WTC11 (cell line): ENCODE measurements around the gene DZANK1. TPM values are rescaled to one million over a fixed set of nuclear protein-coding genes. Genes with fewer than 3 reads are reported as not detected.

ENCODE experiments used
- ATAC-seq: fragments of 200-7000 bp; cut with Tn5 transposase; 2 replicates; pipeline ENCODE4 v1.10.0; 2021; ENCODE audit warnings: mild to moderate bottlenecking, moderate library complexity
- CTCF ChIA-PET: fragments of 300-600 bp; sonication (Branson Sonifier 250); formaldehyde crosslinking; loops from one replicate; lab custom pipeline; 2021; ENCODE audit warnings: antibody characterized with exemption; lab: Charles Lee
- POLR2A ChIA-PET: fragments of 350-600 bp; sonication (Branson Sonifier 250); formaldehyde crosslinking; loops from one replicate; lab custom pipeline; 2021; ENCODE audit warnings: antibody characterized with exemption; lab: Charles Lee
- DNase-seq: peaks from one replicate; pipeline ENCODE4 v3.0.0; 2021; ENCODE audit warnings: low spot score
- H3K27ac Mint-ChIP-seq: 2 replicates; pipeline ENCODE4 v1.8.0; 2021; ENCODE audit warnings: mixed read lengths
- H3K27me3 Mint-ChIP-seq: 2 replicates; pipeline ENCODE4 v1.8.0; 2021; ENCODE audit warnings: low read depth, mild to moderate bottlenecking, moderate library complexity, mixed read lengths
- H3K36me3 Mint-ChIP-seq: 2 replicates; pipeline ENCODE4 v1.8.0; 2021; ENCODE audit warnings: mixed read lengths
- H3K4me1 Mint-ChIP-seq: 2 replicates; pipeline ENCODE4 v1.8.0; 2022; ENCODE audit warnings: mixed read lengths
- H3K4me3 Mint-ChIP-seq: 2 replicates; pipeline ENCODE4 v1.8.0; 2021; ENCODE audit warnings: mild to moderate bottlenecking, moderate library complexity, mixed read lengths
- H3K9me3 Mint-ChIP-seq: 2 replicates; pipeline ENCODE4 v1.8.0; 2021; ENCODE audit warnings: mixed read lengths
- ATF1 ChIP-seq: sonication (generic); formaldehyde crosslinking; IDR thresholded peaks from 2 replicates; pipeline ENCODE4 v1.8.1; 2023; ENCODE audit warnings: mild to moderate bottlenecking, moderate library complexity, missing genetic modification reagents
- CBFB ChIP-seq: sonication (generic); formaldehyde crosslinking; IDR thresholded peaks from 2 replicates; pipeline ENCODE4 v1.8.1; 2022; ENCODE audit warnings: mild to moderate bottlenecking, low read depth, missing genetic modification reagents
- HMGXB4 ChIP-seq: sonication (generic); formaldehyde crosslinking; IDR thresholded peaks from 2 replicates; pipeline ENCODE4 v1.8.1; 2023; ENCODE audit warnings: mild to moderate bottlenecking, moderate library complexity, missing genetic modification reagents
- JUN ChIP-seq: sonication (generic); formaldehyde crosslinking; IDR thresholded peaks from 2 replicates; pipeline ENCODE4 v1.8.0; 2023; ENCODE audit warnings: mild to moderate bottlenecking, missing genetic modification reagents
- KAT7 ChIP-seq: sonication (generic); formaldehyde crosslinking; IDR thresholded peaks from 2 replicates; pipeline ENCODE4 v1.8.1; 2023; ENCODE audit warnings: missing genetic modification reagents, mild to moderate bottlenecking, borderline replicate concordance
- MAX ChIP-seq: sonication (generic); formaldehyde crosslinking; IDR thresholded peaks from 2 replicates; pipeline ENCODE4 v1.8.0; 2022; ENCODE audit warnings: mild to moderate bottlenecking, missing genetic modification reagents
- MYBL2 ChIP-seq: sonication (generic); formaldehyde crosslinking; IDR thresholded peaks from 2 replicates; pipeline ENCODE4 v1.8.1; 2023; ENCODE audit warnings: mild to moderate bottlenecking, moderate library complexity, missing genetic modification reagents
- NR2C2 ChIP-seq: sonication (generic); formaldehyde crosslinking; IDR thresholded peaks from 2 replicates; pipeline ENCODE4 v1.8.0; 2022; ENCODE audit warnings: mild to moderate bottlenecking, missing genetic modification reagents
- NR3C1 ChIP-seq: sonication (generic); formaldehyde crosslinking; conservative IDR thresholded peaks from 2 replicates; pipeline ENCODE4 v1.8.1; 2023; ENCODE audit warnings: low read depth, mild to moderate bottlenecking, missing genetic modification reagents
- OVOL2 ChIP-seq: fragments of 250-450 bp; sonication (Bioruptor Pico); IDR thresholded peaks from 2 replicates; pipeline ENCODE4 v1.9.0; 2021; ENCODE audit warnings: mild to moderate bottlenecking, borderline replicate concordance
- PRRX2 ChIP-seq: fragments of 250-450 bp; sonication (Bioruptor Pico); IDR thresholded peaks from 2 replicates; pipeline ENCODE4 v1.8.0; 2021; ENCODE audit warnings: mild to moderate bottlenecking
- TEAD4 ChIP-seq: sonication (generic); formaldehyde crosslinking; IDR thresholded peaks from 2 replicates; pipeline ENCODE4 v1.8.0; 2022; ENCODE audit warnings: mild to moderate bottlenecking, missing genetic modification reagents
- ZNF138 ChIP-seq: sonication (generic); formaldehyde crosslinking; conservative IDR thresholded peaks from 2 replicates; pipeline ENCODE4 v1.8.1; 2022; ENCODE audit warnings: mild to moderate bottlenecking, moderate library complexity, missing genetic modification reagents
- ZNF396 ChIP-seq: fragments of 250-450 bp; sonication (Bioruptor Pico); IDR thresholded peaks from 2 replicates; pipeline ENCODE4 v1.8.0; 2021; ENCODE audit warnings: mild to moderate bottlenecking, moderate library complexity, borderline replicate concordance
- ZNF416 ChIP-seq: fragments of 250-450 bp; sonication (Bioruptor Pico); IDR thresholded peaks from 2 replicates; pipeline ENCODE4 v1.9.0; 2021; ENCODE audit warnings: mild to moderate bottlenecking, inconsistent platforms
- ZNF532 ChIP-seq: fragments of 250-450 bp; sonication (Bioruptor Pico); IDR thresholded peaks from 2 replicates; pipeline ENCODE4 v1.9.0; 2021; ENCODE audit warnings: mild to moderate bottlenecking, borderline replicate concordance
- total RNA-seq: library from RNA; stranded (reverse); gene quantifications from 3 replicates; pipeline ENCODE4 v1.2.3, GENCODE V29; 2021
- TF ChIP-seq, protein P1 (sequence below): sonication (generic); formaldehyde crosslinking; conservative IDR thresholded peaks from 2 replicates; pipeline ENCODE4 v1.8.1; 2023; ENCODE audit warnings: mild to moderate bottlenecking, low read depth, missing genetic modification reagents, moderate library complexity
- TF ChIP-seq, protein P2 (sequence below): sonication (generic); formaldehyde crosslinking; IDR thresholded peaks from 2 replicates; pipeline ENCODE4 v1.8.1; 2023; ENCODE audit warnings: mild to moderate bottlenecking, missing genetic modification reagents, moderate library complexity
- TF ChIP-seq, protein P3 (sequence below): sonication (generic); formaldehyde crosslinking; conservative IDR thresholded peaks from 2 replicates; pipeline ENCODE4 v1.8.1; 2022; ENCODE audit warnings: mild to moderate bottlenecking, missing genetic modification reagents
- TF ChIP-seq, protein P4 (sequence below): sonication (generic); formaldehyde crosslinking; IDR thresholded peaks from 2 replicates; pipeline ENCODE4 v1.8.1; 2022; ENCODE audit warnings: low read depth, missing genetic modification reagents, borderline replicate concordance

DZANK1 gene
- total RNA-seq, 1 experiment from 2014 or later = 6.1 TPM

DNA sequence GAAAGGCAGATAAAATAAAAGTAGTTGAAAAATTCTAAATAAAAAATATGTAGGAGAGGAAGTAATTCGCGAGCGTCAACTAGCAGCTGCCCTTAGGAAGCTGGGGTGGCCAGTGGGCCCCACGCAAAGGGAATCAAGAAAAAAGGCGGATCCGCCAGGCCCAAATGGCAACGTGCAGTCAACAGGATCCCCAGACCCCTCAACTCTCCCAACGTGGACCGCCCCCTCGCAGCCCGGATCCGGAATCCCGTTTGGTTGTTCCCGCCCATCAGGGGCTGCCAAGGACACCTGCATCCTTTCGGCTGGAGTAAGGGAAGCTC lies 296 bp downstream of the DZANK1 start:
- H3K4me3 Mint-ChIP-seq = peak overlapping the region; percentile 99
- ChIA-PET CTCF (interaction anchor here (0.8 to 1.1 kb wide), 5 partner anchors 25 to 86 kb away, joined by 3 to 5 read pairs (median 3); partner anchors contain the start of gene SEC23B), POLR2A (interaction anchor here (0.8 to 2.0 kb wide), 4 partner anchors 30 to 178 kb away, joined by 3 to 21 read pairs (median 5); partner anchors contain the start of genes RBBP9, SEC23B and ZNF133)
- peaks cover 12% of the 10 kb centered on the region for H3K4me1 Mint-ChIP-seq
- TF ChIP-seq, protein P1, sequence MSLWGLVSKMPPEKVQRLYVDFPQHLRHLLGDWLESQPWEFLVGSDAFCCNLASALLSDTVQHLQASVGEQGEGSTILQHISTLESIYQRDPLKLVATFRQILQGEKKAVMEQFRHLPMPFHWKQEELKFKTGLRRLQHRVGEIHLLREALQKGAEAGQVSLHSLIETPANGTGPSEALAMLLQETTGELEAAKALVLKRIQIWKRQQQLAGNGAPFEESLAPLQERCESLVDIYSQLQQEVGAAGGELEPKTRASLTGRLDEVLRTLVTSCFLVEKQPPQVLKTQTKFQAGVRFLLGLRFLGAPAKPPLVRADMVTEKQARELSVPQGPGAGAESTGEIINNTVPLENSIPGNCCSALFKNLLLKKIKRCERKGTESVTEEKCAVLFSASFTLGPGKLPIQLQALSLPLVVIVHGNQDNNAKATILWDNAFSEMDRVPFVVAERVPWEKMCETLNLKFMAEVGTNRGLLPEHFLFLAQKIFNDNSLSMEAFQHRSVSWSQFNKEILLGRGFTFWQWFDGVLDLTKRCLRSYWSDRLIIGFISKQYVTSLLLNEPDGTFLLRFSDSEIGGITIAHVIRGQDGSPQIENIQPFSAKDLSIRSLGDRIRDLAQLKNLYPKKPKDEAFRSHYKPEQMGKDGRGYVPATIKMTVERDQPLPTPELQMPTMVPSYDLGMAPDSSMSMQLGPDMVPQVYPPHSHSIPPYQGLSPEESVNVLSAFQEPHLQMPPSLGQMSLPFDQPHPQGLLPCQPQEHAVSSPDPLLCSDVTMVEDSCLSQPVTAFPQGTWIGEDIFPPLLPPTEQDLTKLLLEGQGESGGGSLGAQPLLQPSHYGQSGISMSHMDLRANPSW = no peak
- TF ChIP-seq JUN (CRISPR knock-in tag) (no peak), HMGXB4 (CRISPR knock-in tag) (peak; percentile 15; the same call in 1 of the 2 replicates), MAX (peak; percentile 50; the same call in 1 of the 2 replicates)
- TF ChIP-seq, protein P2, sequence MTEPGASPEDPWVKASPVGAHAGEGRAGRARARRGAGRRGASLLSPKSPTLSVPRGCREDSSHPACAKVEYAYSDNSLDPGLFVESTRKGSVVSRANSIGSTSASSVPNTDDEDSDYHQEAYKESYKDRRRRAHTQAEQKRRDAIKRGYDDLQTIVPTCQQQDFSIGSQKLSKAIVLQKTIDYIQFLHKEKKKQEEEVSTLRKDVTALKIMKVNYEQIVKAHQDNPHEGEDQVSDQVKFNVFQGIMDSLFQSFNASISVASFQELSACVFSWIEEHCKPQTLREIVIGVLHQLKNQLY (CRISPR knock-in tag) = no peak
- TF ChIP-seq, protein P3, sequence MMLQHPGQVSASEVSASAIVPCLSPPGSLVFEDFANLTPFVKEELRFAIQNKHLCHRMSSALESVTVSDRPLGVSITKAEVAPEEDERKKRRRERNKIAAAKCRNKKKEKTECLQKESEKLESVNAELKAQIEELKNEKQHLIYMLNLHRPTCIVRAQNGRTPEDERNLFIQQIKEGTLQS (CRISPR knock-in tag) = no peak
- TF ChIP-seq, protein P4, sequence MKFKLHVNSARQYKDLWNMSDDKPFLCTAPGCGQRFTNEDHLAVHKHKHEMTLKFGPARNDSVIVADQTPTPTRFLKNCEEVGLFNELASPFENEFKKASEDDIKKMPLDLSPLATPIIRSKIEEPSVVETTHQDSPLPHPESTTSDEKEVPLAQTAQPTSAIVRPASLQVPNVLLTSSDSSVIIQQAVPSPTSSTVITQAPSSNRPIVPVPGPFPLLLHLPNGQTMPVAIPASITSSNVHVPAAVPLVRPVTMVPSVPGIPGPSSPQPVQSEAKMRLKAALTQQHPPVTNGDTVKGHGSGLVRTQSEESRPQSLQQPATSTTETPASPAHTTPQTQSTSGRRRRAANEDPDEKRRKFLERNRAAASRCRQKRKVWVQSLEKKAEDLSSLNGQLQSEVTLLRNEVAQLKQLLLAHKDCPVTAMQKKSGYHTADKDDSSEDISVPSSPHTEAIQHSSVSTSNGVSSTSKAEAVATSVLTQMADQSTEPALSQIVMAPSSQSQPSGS (CRISPR knock-in tag) = no peak
- H3K27me3 Mint-ChIP-seq = no peaks in the 10 kb centered on the region
- DNase-seq = no peak
- H3K36me3 Mint-ChIP-seq = peaks cover 6% of the 10 kb centered on the region; the same call in 1 of the 2 replicates
- peak overlapping the region; percentile 100 for H3K27ac Mint-ChIP-seq
- no peaks in the 10 kb centered on the region for H3K9me3 Mint-ChIP-seq
- ATAC-seq = peak; percentile 84

GRCh38 chr20:18465536-18466200 lies 1.2 kb downstream of the DZANK1 start:
- H3K36me3 Mint-ChIP-seq = no peaks in the 10 kb centered on the region
- H3K4me1 Mint-ChIP-seq = peaks cover 12% of the 10 kb centered on the region
- no peaks in the 10 kb centered on the region for H3K27me3 Mint-ChIP-seq
- no peaks in the 10 kb centered on the region for H3K9me3 Mint-ChIP-seq
- no peak for ATAC-seq
- ChIA-PET POLR2A (interaction anchor here (2.0 kb wide), 1 partner anchor 42 kb away, joined by 21 read pairs; the partner anchor contains the start of gene SEC23B), CTCF (interaction anchor here (1.0 kb wide), 1 partner anchor 29 kb away, joined by 3 read pairs; no protein-coding TSS in a partner anchor)
- no peak for TF ChIP-seq ATF1 (CRISPR knock-in tag)
- TF ChIP-seq KAT7 (CRISPR knock-in tag) = no peak
- no peak for TF ChIP-seq ZNF532 (CRISPR knock-in tag)
- TF ChIP-seq NR3C1 (CRISPR knock-in tag) = no peak
- TF ChIP-seq MYBL2 = no peak
- no peak for TF ChIP-seq OVOL2 (CRISPR knock-in tag)
- TF ChIP-seq ZNF138 (CRISPR knock-in tag) = no peak
- no peak for TF ChIP-seq PRRX2 (CRISPR knock-in tag)
- no peak for TF ChIP-seq ZNF396
- no peak for TF ChIP-seq CBFB (CRISPR knock-in tag)
- no peak for TF ChIP-seq TEAD4 (CRISPR knock-in tag)
- no peak for TF ChIP-seq ZNF416 (CRISPR knock-in tag)
- TF ChIP-seq JUN (CRISPR knock-in tag) = no peak
- TF ChIP-seq NR2C2 (CRISPR knock-in tag) = no peak
- DNase-seq = no peak
- peak overlapping the region; percentile 99 for H3K4me3 Mint-ChIP-seq
- no peak overlapping the region; the same call in 1 of the 2 replicates for H3K27ac Mint-ChIP-seq
